Esophagus muscularis mucosa (tissue), 3 donors: Measurements from ENCODE around the gene NUP210L.
A peak's percentile ranks its signal among the peaks of the same experiment; 100 is the strongest.

ENCODE experiments used
- CTCF ChIP-seq, 3 experiments: fragments of 200-600 bp in 2 of 3; fragments of 450-650 bp in 1 of 3; sonication (generic) in 2 of 3; IDR thresholded peaks; one replicate each; pipeline ENCODE4 v1.5.1; 2017 to 2019; ENCODE audit warnings: antibody characterized with exemption in 3 of 3, mild to moderate bottlenecking in 2 of 3, moderate library complexity in 1 of 3
- POLR2A ChIP-seq: fragments of 450-650 bp; IDR thresholded peaks from one replicate; pipeline ENCODE4 v1.6.1; 2017; ENCODE audit warnings: antibody characterized with exemption, moderate library complexity, mild to moderate bottlenecking, low read depth

- TF ChIP-seq POLR2A (peak; percentile 51), CTCF (IDR thresholded peaks at IDR 0.05) (no peak)
Measured at GRCh38 chr1:154191990-154192461, 37.2 kb upstream of the NUP210L start, which contains the start of gene TPM3.
